Measurements from ENCODE around the gene CLIC5. TPM values are rescaled to one million over a fixed set of nuclear protein-coding genes. Genes with fewer than 3 reads are reported as not detected.

The CLIC5 gene
- total RNA-seq, 2 experiments from 2014 or later = 6.0 to 6.4 TPM

- DNase-seq (no peak), ATAC-seq (ENCODE audit: low read depth) (no peak)
- no peak overlapping the region for H3K4me3 Mint-ChIP-seq
- H3K36me3 Mint-ChIP-seq = no peaks in the 10 kb centered on the region
- no peaks in the 10 kb centered on the region for H3K4me1 Mint-ChIP-seq
- no peak overlapping the region for H3K27ac Mint-ChIP-seq
- peaks cover 11% of the 10 kb centered on the region for H3K27me3 Mint-ChIP-seq
- POLR2A ChIA-PET = no interaction called here
- H3K9me3 Mint-ChIP-seq = no peaks in the 10 kb centered on the region
Observed at GRCh38 chr6:45855642-45856394, 159.8 kb downstream of the CLIC5 start.

DNA sequence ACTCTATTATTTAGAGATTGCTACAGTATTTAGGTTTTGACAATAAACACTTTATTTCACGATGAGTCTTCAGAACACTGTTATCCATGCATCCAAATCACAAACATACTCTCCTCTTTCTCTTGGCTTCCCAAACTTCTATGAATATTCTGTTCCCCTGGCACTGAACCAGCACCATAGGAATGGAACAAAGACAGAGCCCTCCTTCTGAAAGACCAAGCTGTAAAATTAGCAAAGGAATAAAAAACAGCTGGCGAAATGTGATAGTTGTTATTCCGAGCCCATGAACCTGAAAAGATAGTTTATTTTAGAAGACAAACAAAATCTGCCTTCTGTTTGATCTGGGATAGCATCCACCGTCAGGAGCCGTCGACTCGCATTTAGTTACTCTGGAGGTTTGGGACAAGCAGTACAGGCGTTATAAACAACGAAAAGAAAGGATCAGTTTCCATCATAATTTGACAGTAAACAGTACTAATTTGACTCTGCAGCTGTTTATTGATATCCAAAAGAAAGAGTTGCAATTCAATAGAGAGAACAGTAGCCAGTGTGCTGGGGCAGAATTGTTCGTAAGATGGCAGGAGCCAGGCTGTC is 161.4 kb downstream of the CLIC5 start:
- no peaks in the 10 kb centered on the region for H3K36me3 Mint-ChIP-seq
- no peak overlapping the region for H3K4me3 Mint-ChIP-seq
- ATAC-seq (ENCODE audit: low read depth) (no peak), DNase-seq (no peak)
- H3K4me1 Mint-ChIP-seq = no peaks in the 10 kb centered on the region
- H3K27ac Mint-ChIP-seq = no peak overlapping the region
- H3K9me3 Mint-ChIP-seq = no peaks in the 10 kb centered on the region
- POLR2A ChIA-PET = no interaction called here
- peaks cover 14% of the 10 kb centered on the region for H3K27me3 Mint-ChIP-seq

- POLR2A ChIA-PET = no interaction called here
- no peak overlapping the region for H3K4me3 Mint-ChIP-seq
- H3K27ac Mint-ChIP-seq = no peak overlapping the region
- no peak for DNase-seq
- ATAC-seq (ENCODE audit: low read depth) = no peak
- no peaks in the 10 kb centered on the region for H3K36me3 Mint-ChIP-seq
- H3K9me3 Mint-ChIP-seq = no peaks in the 10 kb centered on the region
- H3K4me1 Mint-ChIP-seq = no peaks in the 10 kb centered on the region
- H3K27me3 Mint-ChIP-seq = peaks cover 14% of the 10 kb centered on the region
Observed at GRCh38 chr6:45851034-45851400, 164.6 kb downstream of the CLIC5 start.

DNA sequence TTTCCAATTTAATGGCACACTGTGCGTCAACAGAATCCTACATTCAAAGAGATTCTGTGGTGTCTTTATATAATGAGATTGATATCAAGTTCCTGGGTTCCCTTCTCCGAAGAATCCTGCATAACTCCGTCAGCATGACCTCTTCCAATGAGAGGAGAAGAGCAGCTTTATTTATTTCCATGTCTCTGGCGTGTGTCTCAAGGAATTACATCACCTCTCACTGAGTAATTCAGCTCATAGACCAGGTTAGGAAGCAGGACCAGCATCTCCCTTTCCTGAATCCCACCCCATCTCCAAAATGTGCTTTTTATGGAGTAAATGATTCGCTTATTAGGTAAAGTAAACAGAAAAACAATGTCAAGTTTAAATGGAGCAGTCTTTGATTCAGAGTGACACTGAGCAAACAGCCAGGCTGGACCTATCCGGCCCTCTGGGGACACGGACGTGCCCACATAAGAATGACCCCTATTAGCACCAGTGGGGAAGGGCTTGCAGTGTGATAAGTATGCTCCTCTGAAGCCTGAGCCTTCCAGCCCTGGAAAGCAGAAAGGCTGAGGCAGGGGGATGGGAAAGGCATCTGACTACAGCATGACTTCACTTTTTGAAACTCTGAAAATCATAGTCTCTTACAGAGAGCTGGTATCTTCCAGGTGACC is 165.2 kb downstream of the CLIC5 start:
- no peaks in the 10 kb centered on the region for H3K9me3 Mint-ChIP-seq
- DNase-seq = no peak
- H3K27me3 Mint-ChIP-seq = peaks cover 14% of the 10 kb centered on the region
- H3K36me3 Mint-ChIP-seq = no peaks in the 10 kb centered on the region
- POLR2A ChIA-PET = no interaction called here
- ATAC-seq (ENCODE audit: low read depth) = no peak
- no peak overlapping the region for H3K27ac Mint-ChIP-seq
- H3K4me1 Mint-ChIP-seq = no peaks in the 10 kb centered on the region
- no peak overlapping the region for H3K4me3 Mint-ChIP-seq

- Mint-ChIP-seq H3K4me3 (no peak overlapping the region), H3K4me1 (peaks cover 2% of the 10 kb centered on the region), H3K27me3 (peaks cover 7% of the 10 kb centered on the region), H3K36me3 (no peaks in the 10 kb centered on the region), H3K9me3 (no peaks in the 10 kb centered on the region), H3K27ac (no peak overlapping the region)
- no peak for ATAC-seq (ENCODE audit: low read depth)
- DNase-seq = no peak
- POLR2A ChIA-PET = no interaction called here
Observed at GRCh38 chr6:45845567-45845966, 170.1 kb downstream of the CLIC5 start.

- Mint-ChIP-seq H3K4me1 (peaks cover 2% of the 10 kb centered on the region), H3K27me3 (peaks cover 6% of the 10 kb centered on the region), H3K4me3 (no peak overlapping the region), H3K27ac (no peak overlapping the region), H3K9me3 (no peaks in the 10 kb centered on the region), H3K36me3 (no peaks in the 10 kb centered on the region)
- ATAC-seq (ENCODE audit: low read depth) (no peak), DNase-seq (no peak)
- POLR2A ChIA-PET = no interaction called here
Observed at GRCh38 chr6:45844986-45845385, 170.7 kb downstream of the CLIC5 start.

GRCh38 chr6:45843848-45844521 is 171.7 kb downstream of the CLIC5 start:
- Mint-ChIP-seq H3K27ac (no peak overlapping the region), H3K36me3 (no peaks in the 10 kb centered on the region), H3K27me3 (peaks cover 2% of the 10 kb centered on the region), H3K9me3 (no peaks in the 10 kb centered on the region), H3K4me1 (peaks cover 2% of the 10 kb centered on the region), H3K4me3 (no peak overlapping the region)
- ATAC-seq (ENCODE audit: low read depth) (no peak), DNase-seq (no peak)
- POLR2A ChIA-PET = no interaction called here

DNA sequence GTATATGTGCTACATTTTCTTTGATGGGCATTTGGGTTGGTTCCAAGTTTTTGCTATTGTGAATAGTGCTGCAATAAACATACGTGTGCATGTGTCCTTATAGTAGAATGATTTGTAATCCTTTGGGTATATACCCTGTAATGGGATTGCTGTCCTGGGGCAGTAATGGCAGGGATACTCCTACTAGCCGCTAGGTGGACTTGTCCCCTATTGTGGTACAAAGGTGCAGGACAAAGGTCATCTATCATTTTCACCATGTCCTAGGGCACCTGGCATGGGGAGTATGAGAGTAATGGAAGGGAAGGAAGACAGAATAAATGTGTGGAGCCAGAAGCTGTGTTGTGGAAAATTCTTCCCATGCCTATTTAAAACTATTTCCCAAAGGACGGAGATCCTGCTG is 174.6 kb downstream of the CLIC5 start:
- ATAC-seq (ENCODE audit: low read depth) (no peak), DNase-seq (no peak)
- Mint-ChIP-seq H3K36me3 (no peaks in the 10 kb centered on the region), H3K4me1 (peaks cover 20% of the 10 kb centered on the region), H3K9me3 (no peaks in the 10 kb centered on the region), H3K27me3 (peaks cover 2% of the 10 kb centered on the region), H3K27ac (no peak overlapping the region), H3K4me3 (no peak overlapping the region)
- POLR2A ChIA-PET = no interaction called here

DNA sequence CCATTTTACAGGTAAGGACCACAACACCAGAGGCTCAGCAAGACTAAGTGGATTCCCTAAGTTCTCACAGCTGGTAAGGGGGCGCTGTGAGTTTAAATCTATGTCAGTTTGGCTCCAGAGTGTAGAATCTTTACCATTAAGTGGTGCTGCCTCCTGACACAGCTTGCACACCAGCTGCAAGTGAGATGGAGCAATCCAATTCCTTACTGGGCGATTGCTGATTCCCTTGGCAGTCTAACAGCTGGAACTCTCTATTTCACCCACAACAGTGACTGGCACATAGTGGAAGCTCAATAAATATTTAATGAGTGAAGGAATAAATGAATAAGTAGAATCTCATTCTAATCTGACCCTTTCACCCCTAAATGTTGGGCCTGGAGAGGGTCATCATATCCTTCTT is 176.7 kb downstream of the CLIC5 start:
- H3K4me1 Mint-ChIP-seq = peaks cover 29% of the 10 kb centered on the region
- no peaks in the 10 kb centered on the region for H3K36me3 Mint-ChIP-seq
- no peak overlapping the region for H3K4me3 Mint-ChIP-seq
- POLR2A ChIA-PET = no interaction called here
- DNase-seq (no peak), ATAC-seq (ENCODE audit: low read depth) (no peak)
- no peaks in the 10 kb centered on the region for H3K9me3 Mint-ChIP-seq
- no peak overlapping the region for H3K27ac Mint-ChIP-seq
- peaks cover 2% of the 10 kb centered on the region for H3K27me3 Mint-ChIP-seq

GRCh38 chr6:45838451-45838850 is 177.2 kb downstream of the CLIC5 start:
- Mint-ChIP-seq H3K4me3 (no peak overlapping the region), H3K36me3 (no peaks in the 10 kb centered on the region), H3K27me3 (peaks cover 2% of the 10 kb centered on the region), H3K4me1 (peaks cover 29% of the 10 kb centered on the region), H3K9me3 (no peaks in the 10 kb centered on the region), H3K27ac (no peak overlapping the region)
- DNase-seq (no peak), ATAC-seq (ENCODE audit: low read depth) (no peak)
- POLR2A ChIA-PET = no interaction called here

GRCh38 chr6:45837541-45838200 is 178.0 kb downstream of the CLIC5 start:
- Mint-ChIP-seq H3K4me1 (peaks cover 29% of the 10 kb centered on the region), H3K27ac (no peak overlapping the region), H3K36me3 (no peaks in the 10 kb centered on the region), H3K9me3 (no peaks in the 10 kb centered on the region), H3K27me3 (peaks cover 2% of the 10 kb centered on the region), H3K4me3 (no peak overlapping the region)
- POLR2A ChIA-PET = interaction anchor here (0.6 kb wide), 1 partner anchor 155 kb away, joined by 4 read pairs; no protein-coding TSS in a partner anchor
- DNase-seq (no peak), ATAC-seq (ENCODE audit: low read depth) (no peak)

DNA sequence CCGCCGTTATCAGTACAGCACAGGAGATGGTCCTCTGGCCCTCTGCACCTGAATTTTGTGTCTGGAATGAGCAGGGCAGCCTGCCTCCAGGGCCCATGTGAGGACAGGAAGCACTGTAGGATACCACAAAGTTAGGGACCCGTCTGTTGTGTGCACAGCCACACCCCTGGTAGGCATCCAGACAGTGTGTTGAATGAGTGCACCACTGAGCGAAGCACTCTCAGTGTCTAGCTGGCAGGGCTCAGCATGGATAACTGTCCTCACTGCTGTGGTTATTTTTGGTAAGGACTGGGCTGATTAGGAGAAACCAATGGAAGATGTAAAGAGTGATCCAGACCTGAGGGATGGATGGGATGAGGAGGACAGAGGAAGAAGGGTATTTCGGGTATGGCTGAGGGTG is 178.7 kb downstream of the CLIC5 start:
- Mint-ChIP-seq H3K4me3 (no peak overlapping the region), H3K4me1 (peaks cover 33% of the 10 kb centered on the region), H3K27ac (no peak overlapping the region), H3K27me3 (peaks cover 2% of the 10 kb centered on the region), H3K36me3 (no peaks in the 10 kb centered on the region), H3K9me3 (no peaks in the 10 kb centered on the region)
- POLR2A ChIA-PET = no interaction called here
- no peak for ATAC-seq (ENCODE audit: low read depth)
- no peak for DNase-seq

DNA sequence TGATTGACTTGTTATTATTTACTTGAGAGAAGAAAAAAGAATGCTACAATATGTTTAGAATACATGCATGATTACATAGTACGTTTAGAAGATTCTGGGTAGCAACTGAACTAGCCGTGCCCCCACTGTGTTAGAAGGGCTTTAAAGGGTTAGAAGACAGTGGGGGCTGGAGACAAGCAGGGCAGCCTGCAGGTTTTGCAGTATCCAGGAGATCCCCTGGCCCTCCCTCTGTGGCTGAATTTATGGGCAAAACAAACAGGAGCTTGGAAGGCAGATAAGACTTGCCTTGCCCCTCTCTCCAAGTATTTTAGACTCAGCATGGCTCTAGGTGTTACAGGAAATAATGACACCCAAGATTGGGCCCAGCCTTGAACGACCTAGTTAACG is 179.2 kb downstream of the CLIC5 start:
- Mint-ChIP-seq H3K4me3 (no peak overlapping the region), H3K4me1 (peaks cover 39% of the 10 kb centered on the region), H3K36me3 (no peaks in the 10 kb centered on the region), H3K9me3 (no peaks in the 10 kb centered on the region), H3K27ac (no peak overlapping the region), H3K27me3 (peaks cover 2% of the 10 kb centered on the region)
- ATAC-seq (ENCODE audit: low read depth) (no peak), DNase-seq (no peak)
- POLR2A ChIA-PET = no interaction called here

All from activated naive CD8-positive, alpha-beta T cell treated with anti-CD3 and anti-CD28 coated beads, Interleukin-2, amount 10 ng/mL, durations not matched to agents 7 days and 5 days (primary cell).